ENCODE measurements around the gene ZSWIM4. TPM values are rescaled to one million over a fixed set of nuclear protein-coding genes. Genes with fewer than 3 reads are reported as not detected.

ZSWIM4 gene
- total and polyA plus RNA-seq, 2 of the 4 experiments (the other 2 are of a cell fraction): 2.2 to 6.2 TPM

- BruUV-seq (replicated peaks): no TSS peak
- in situ Hi-C loops (cut with MboI; ENCODE audit: low sequenced_read_pairs): loop anchor here (25.0 kb wide), 1 partner anchor 460 kb away; no protein-coding TSS in a partner anchor
- Histone ChIP-seq H2AK9ac (replicated peaks; ENCODE audit: low read depth, low read length, poor library complexity) (no peak overlapping the region), H4K91ac (ENCODE audit: insufficient read depth, low read depth, low read length) (no peak overlapping the region), H2BK15ac (ENCODE audit: low read depth, low read length) (no peak overlapping the region), H3K79me1 (ENCODE audit: low read depth in 1 of 2, low read length in 2 of 2) (no peaks in the 10 kb centered on the region), H3K4me1 (ENCODE audit: control insufficient read depth, insufficient read depth, low read length) (peaks cover 19% of the 10 kb centered on the region), H2BK20ac (ENCODE audit: low read depth, low read length) (no peak overlapping the region), H4K5ac (ENCODE audit: low read depth, low read length) (no peak overlapping the region), H3K27me3 (ENCODE audit: control insufficient read depth, insufficient read depth, low read length) (no peaks in the 10 kb centered on the region), H3K18ac (ENCODE audit: low read depth, low read length) (no peak overlapping the region), H2BK5ac (ENCODE audit: low read depth, low read length, poor library complexity, severe bottlenecking) (no peak overlapping the region), H2AK5ac (ENCODE audit: low read depth, low read length) (no peak overlapping the region), H3K4me3 (ENCODE audit: insufficient read depth, low read depth, low read length) (no peak overlapping the region), H4K8ac (ENCODE audit: low read depth in 2 of 2, low read length in 2 of 2) (no peak overlapping the region), H4K20me1 (ENCODE audit: insufficient read depth, low read length) (no peaks in the 10 kb centered on the region), H3K4ac (ENCODE audit: low read depth, low read length) (no peak overlapping the region), H3K9ac (ENCODE audit: low read depth, low read length) (no peak overlapping the region), H3K9me3 (ENCODE audit: control insufficient read depth, insufficient read depth, low read length) (no peaks in the 10 kb centered on the region), H3K14ac (replicated peaks; ENCODE audit: low read depth, low read length) (no peak overlapping the region), H3K4me2 (ENCODE audit: low read depth, low read length) (no peak overlapping the region), H3K23ac (ENCODE audit: low read depth, low read length) (no peak overlapping the region), H2AFZ (replicated peaks; ENCODE audit: low read length, poor library complexity) (no peak overlapping the region), H2BK120ac (ENCODE audit: low read depth, low read length) (no peak overlapping the region), H3K56ac (ENCODE audit: extremely low read depth, insufficient read depth, low read length) (no peak overlapping the region), H3K9me1 (ENCODE audit: insufficient read depth, low read length) (peaks cover 9% of the 10 kb centered on the region; the same call in 1 of the 2 replicates), H3K27ac (ENCODE audit: insufficient read depth, low read length) (no peak overlapping the region), H3K36me3 (ENCODE audit: control insufficient read depth, insufficient read depth, low read length) (no peaks in the 10 kb centered on the region)
- intact Hi-C loops (cut with micrococcal nuclease): no loop called here
- dilution Hi-C loops (cut with HindIII; ENCODE audit: low sequenced_read_pairs, unreplicated experiment): no loop called here
- POLR2A ChIA-PET (ENCODE audit: unreplicated experiment): no interaction called here
- CTCF ChIA-PET: interaction anchor here (0.6 kb wide), 1 partner anchor 93 kb away, joined by 3 read pairs; no protein-coding TSS in a partner anchor
- ATAC-seq (ENCODE audit: low read depth) (no peak), DNase-seq (no peak)
- TF ChIP-seq MAZ (IDR thresholded peaks at IDR 0.05; ENCODE audit: borderline replicate concordance, low read depth, low read length) (no peak), ELK1 (IDR thresholded peaks at IDR 0.05; ENCODE audit: borderline replicate concordance, low read depth, low read length) (no peak), MAFK (IDR thresholded peaks at IDR 0.05; ENCODE audit: low read depth, low read length) (no peak), NFE2L2 (IDR thresholded peaks at IDR 0.05; ENCODE audit: low read depth, low read length) (no peak), CHD1 (IDR thresholded peaks at IDR 0.05; ENCODE audit: low read depth, low read length) (no peak), RFX5 (IDR thresholded peaks at IDR 0.05; ENCODE audit: low read depth, low read length) (no peak), USF2 (IDR thresholded peaks at IDR 0.05; ENCODE audit: low read depth, low read length) (no peak), POLR2A (IDR thresholded peaks at IDR 0.05; ENCODE audit: low read depth, low read length) (no peak), CTCF (conservative IDR thresholded peaks at IDR 0.05; ENCODE audit: low read depth, low read length) (no peak), MXI1 (IDR thresholded peaks at IDR 0.05; ENCODE audit: borderline replicate concordance, low read depth, low read length) (no peak), FOS (IDR thresholded peaks at IDR 0.05; ENCODE audit: low read depth, low read length) (no peak), SMC3 (IDR thresholded peaks at IDR 0.05; ENCODE audit: low read depth, low read length) (no peak), RAD21 (IDR thresholded peaks at IDR 0.05; ENCODE audit: low read length) (no peak), BHLHE40 (IDR thresholded peaks at IDR 0.05; ENCODE audit: low read depth, low read length) (no peak), CEBPB (IDR thresholded peaks at IDR 0.05; ENCODE audit: low read depth, low read length) (no peak), RCOR1 (IDR thresholded peaks at IDR 0.05; ENCODE audit: insufficient replicate concordance, low read length) (no peak)
- WGBS, 2 experiments (ENCODE audit: extremely low coverage in 2 of 2, insufficient read length in 1 of 2): 78% methylated on average over 15 of the region's 27 CpGs; no CpG with 5 or more reads in 1 of the 2 experiments
Observed at GRCh38 chr19:13877303-13877702, 82.1 kb downstream of the ZSWIM4 start.
